ENCODE data around the gene KDM5C. TPM values are rescaled to one million over a fixed set of nuclear protein-coding genes. Genes with fewer than 3 reads are reported as not detected.

Gene KDM5C
- total RNA-seq, 1 donor from 2014 or later = 64.5 TPM

GRCh38 chrX:53195401-53195800 lies 29.6 kb downstream of the KDM5C start:
- Histone ChIP-seq H3K27me3 (ENCODE audit: control insufficient read depth, insufficient read depth, low read length) (no peaks in the 10 kb centered on the region), H3K36me3 (ENCODE audit: control insufficient read depth, insufficient read depth, low read length) (peaks cover 20% of the 10 kb centered on the region), H3K4me3 (ENCODE audit: low read depth, low read length) (no peak overlapping the region)
- DNase-seq (ENCODE audit: low read depth) (no peak), FAIRE-seq (no peak)
- no peak for TF ChIP-seq CTCF (IDR thresholded peaks at IDR 0.05; ENCODE audit: insufficient read depth, low read length, severe bottlenecking)

GRCh38 chrX:53194308-53194707 lies 30.7 kb downstream of the KDM5C start:
- no peak for DNase-seq (ENCODE audit: low read depth)
- TF ChIP-seq CTCF (IDR thresholded peaks at IDR 0.05; ENCODE audit: insufficient read depth, low read length, severe bottlenecking) = no peak
- no peak for FAIRE-seq
- H3K27me3 ChIP-seq (ENCODE audit: control insufficient read depth, insufficient read depth, low read length) = no peaks in the 10 kb centered on the region
- H3K4me3 ChIP-seq (ENCODE audit: low read depth, low read length) = no peak overlapping the region
- peaks cover 18% of the 10 kb centered on the region for H3K36me3 ChIP-seq (ENCODE audit: control insufficient read depth, insufficient read depth, low read length)

GRCh38 chrX:53193093-53193492 lies 31.9 kb downstream of the KDM5C start:
- Histone ChIP-seq H3K4me3 (ENCODE audit: low read depth, low read length) (no peak overlapping the region), H3K36me3 (ENCODE audit: control insufficient read depth, insufficient read depth, low read length) (peaks cover 16% of the 10 kb centered on the region), H3K27me3 (ENCODE audit: control insufficient read depth, insufficient read depth, low read length) (no peaks in the 10 kb centered on the region)
- no peak for TF ChIP-seq CTCF (IDR thresholded peaks at IDR 0.05; ENCODE audit: insufficient read depth, low read length, severe bottlenecking)
- DNase-seq (ENCODE audit: low read depth) = no peak
- no peak for FAIRE-seq

GRCh38 chrX:53190363-53190960 lies 34.5 kb downstream of the KDM5C start:
- peaks cover 10% of the 10 kb centered on the region for H3K36me3 ChIP-seq (ENCODE audit: control insufficient read depth, insufficient read depth, low read length)

GRCh38 chrX:53188763-53189162 lies 36.2 kb downstream of the KDM5C start:
- Histone ChIP-seq H3K36me3 (ENCODE audit: control insufficient read depth, insufficient read depth, low read length) (peaks cover 2% of the 10 kb centered on the region), H3K27me3 (ENCODE audit: control insufficient read depth, insufficient read depth, low read length) (no peaks in the 10 kb centered on the region), H3K4me3 (ENCODE audit: low read depth, low read length) (no peak overlapping the region)
- FAIRE-seq (no peak), DNase-seq (ENCODE audit: low read depth) (peak; percentile 28)
- TF ChIP-seq CTCF (IDR thresholded peaks at IDR 0.05; ENCODE audit: insufficient read depth, low read length, severe bottlenecking) = no peak

More at GRCh38 chrX:53190363-53190960, 34.5 kb downstream of the KDM5C start:
- DNase-seq (ENCODE audit: low read depth) (peak; percentile 1), FAIRE-seq (no peak)
- TF ChIP-seq CTCF (IDR thresholded peaks at IDR 0.05; ENCODE audit: insufficient read depth, low read length, severe bottlenecking) = peak; percentile 18
- Histone ChIP-seq H3K4me3 (ENCODE audit: low read depth, low read length) (no peak overlapping the region), H3K27me3 (ENCODE audit: control insufficient read depth, insufficient read depth, low read length) (no peaks in the 10 kb centered on the region)

- DNase-seq (ENCODE audit: low read depth) (peak; percentile 91), FAIRE-seq (peak; percentile 77)
- H3K4me3 ChIP-seq (ENCODE audit: low read depth, low read length) = no peak overlapping the region
- TF ChIP-seq CTCF (IDR thresholded peaks at IDR 0.05; ENCODE audit: insufficient read depth, low read length, severe bottlenecking) = no peak
- H3K36me3 ChIP-seq (ENCODE audit: control insufficient read depth, insufficient read depth, low read length) = no peaks in the 10 kb centered on the region
- no peaks in the 10 kb centered on the region for H3K27me3 ChIP-seq (ENCODE audit: control insufficient read depth, insufficient read depth, low read length)
Observed at GRCh38 chrX:53186351-53186750, 38.7 kb downstream of the KDM5C start.
